ENCODE results near the gene NTNG1. TPM values are rescaled to one million over a fixed set of nuclear protein-coding genes. Genes with fewer than 3 reads are reported as not detected.

The NTNG1 gene
- total and polyA plus RNA-seq, 2 of the 13 experiments (the other 11 are each of a cell fraction or from before 2014, with no cell fraction given): not detected

GRCh38 chr1:107264007-107264406 lies 123.2 kb downstream of the NTNG1 start (continued):
- TF ChIP-seq ZNF687 (CRISPR knock-in tag; IDR thresholded peaks at IDR 0.05) (no peak), SRY (CRISPR knock-in tag; IDR thresholded peaks at IDR 0.05) (no peak)

GRCh38 chr1:107264561-107264960 lies 123.7 kb downstream of the NTNG1 start:
- ChIA-PET CTCF (ENCODE audit: low intra/inter-chr PET ratio, low total read pairs) (no interaction called here), POLR2A (no interaction called here)
- no peaks in the 10 kb centered on the region for H3K79me2 ChIP-seq (ENCODE audit: insufficient read depth, low read length)
- no peak for ATAC-seq
- TF ChIP-seq PRDM10 (CRISPR knock-in tag; IDR thresholded peaks at IDR 0.05; ENCODE audit: low read depth): no peak
- no peak for TF ChIP-seq HNRNPL (IDR thresholded peaks at IDR 0.05; ENCODE audit: low read depth, low read length)
- no peak for TF ChIP-seq BCL6 (CRISPR knock-in tag; IDR thresholded peaks at IDR 0.05)
- no peaks in the 10 kb centered on the region for H3K4me1 ChIP-seq (ENCODE audit: insufficient read depth, low read length)
- H3K27ac ChIP-seq (ENCODE audit: extremely low read length, insufficient read depth, low read length): no peak overlapping the region
- no TSS peak for BruUV-seq (replicated peaks)
- no peak overlapping the region for H2AFZ ChIP-seq (ENCODE audit: low read length)
- 0% methylated on average over 1 of the region's 1 CpG for WGBS (ENCODE audit: low lambda C conversion rate)
- no peaks in the 10 kb centered on the region for H3K36me3 ChIP-seq (replicated peaks in 1 of 2; ENCODE audit: control insufficient read depth in 1 of 2, insufficient read depth in 2 of 2, low read length in 2 of 2)
- no peaks in the 10 kb centered on the region for H3K27me3 ChIP-seq (ENCODE audit: control insufficient read depth in 1 of 2, insufficient read depth in 2 of 2, low read length in 2 of 2)
- no peak overlapping the region for H3K4me3 ChIP-seq (replicated peaks in 1 of 3; ENCODE audit: insufficient read depth in 1 of 3, low read depth in 2 of 3, low read length in 3 of 3)
- in situ Hi-C loops (cut with HindIII; ENCODE audit: extremely low pct_ligation_motif_present, low pct_unique_long_range_greater_than_20kb) (no loop called here), intact Hi-C loops (cut with micrococcal nuclease; ENCODE audit: unreplicated experiment) (no loop called here)
- H4K20me1 ChIP-seq (ENCODE audit: insufficient read depth, low read length): no peaks in the 10 kb centered on the region
- no peak overlapping the region for H3K4me2 ChIP-seq (ENCODE audit: low read depth, low read length)
- FAIRE-seq: no peak
- DNase-seq (ENCODE audit: low spot score): no peak
- no peak overlapping the region for H3K9ac ChIP-seq (ENCODE audit: insufficient read depth, low read depth, low read length)
- H3K9me3 ChIP-seq (ENCODE audit: low read length): no peaks in the 10 kb centered on the region
